DND-41 (cell line): Measurements from ENCODE around the gene EEA1.

Source experiments
- ATAC-seq: fragments of 200-7000 bp; cut with Tn5 transposase; 3 replicates; pipeline ENCODE4 v1.9.1; 2021; ENCODE audit warnings: low read depth; ENCODE audit not compliant: insufficient read depth
- DNase-seq: peaks from one replicate; pipeline ENCODE4 v3.0.0-alpha.2; 2020
- H2AFZ ChIP-seq: 2 replicates; pipeline ENCODE4 v1.6.0; 2012; ENCODE audit warnings: low read depth, low read length
- H3K27ac ChIP-seq: 2 replicates; pipeline ENCODE4 v1.5.1; 2012; ENCODE audit warnings: low read length, inconsistent platforms
- H3K27me3 ChIP-seq: fragments of 200-600 bp; sonication (generic); 2 replicates; pipeline ENCODE4 v1.6.0; 2012; ENCODE audit warnings: low read length, mild to moderate bottlenecking, inconsistent platforms; ENCODE audit not compliant: insufficient read depth, poor library complexity
- H3K36me3 ChIP-seq: 2 replicates; pipeline ENCODE4 v1.5.1; 2012; ENCODE audit warnings: low read length, inconsistent platforms; ENCODE audit not compliant: insufficient read depth
- H3K4me1 ChIP-seq: 2 replicates; pipeline ENCODE4 v1.5.1; 2012; ENCODE audit warnings: mild to moderate bottlenecking, low read length; ENCODE audit not compliant: insufficient read depth
- H3K4me2 ChIP-seq: 2 replicates; pipeline ENCODE4 v1.6.0; 2012; ENCODE audit warnings: mild to moderate bottlenecking, moderate library complexity, low read length, inconsistent platforms; ENCODE audit not compliant: insufficient read depth
- H3K4me3 ChIP-seq, 2 experiments: fragments of 200-600 bp in 1 of 2; shearing (Covaris generic) in 1 of 2; 2 replicates each; pipeline ENCODE4 v1.5.1; 2012 to 2016; ENCODE audit warnings: inconsistent platforms in 2 of 2, low read length in 2 of 2, mild to moderate bottlenecking in 2 of 2, low read depth in 1 of 2, moderate library complexity in 1 of 2
- H3K79me2 ChIP-seq: 2 replicates; pipeline ENCODE4 v1.6.0; 2012; ENCODE audit warnings: low read length, inconsistent platforms; ENCODE audit not compliant: insufficient read depth
- H3K9ac ChIP-seq: 2 replicates; pipeline ENCODE4 v1.6.0; 2012; ENCODE audit warnings: low read depth, mild to moderate bottlenecking, inconsistent platforms, low read length, moderate library complexity
- H3K9me3 ChIP-seq: 2 replicates; pipeline ENCODE4 v1.5.1; 2012; ENCODE audit warnings: low read length, moderate library complexity, mild to moderate bottlenecking, inconsistent platforms; ENCODE audit not compliant: insufficient read depth, severe bottlenecking
- H4K20me1 ChIP-seq: 2 replicates; pipeline ENCODE4 v1.6.0; 2012; ENCODE audit warnings: low read length; ENCODE audit not compliant: insufficient read depth
- EZH2 ChIP-seq: IDR thresholded peaks from 3 replicates; pipeline ENCODE4 v1.6.1; 2012; ENCODE audit warnings: borderline replicate concordance, low read depth, mild to moderate bottlenecking, moderate library complexity, low read length, inconsistent platforms; ENCODE audit not compliant: severe bottlenecking
- TF ChIP-seq, protein P1 (sequence below): IDR thresholded peaks from 2 replicates; pipeline ENCODE4 v1.5.1; 2012; ENCODE audit warnings: borderline replicate concordance, low read length, moderate library complexity, mild to moderate bottlenecking; ENCODE audit not compliant: poor library complexity, severe bottlenecking; ENCODE audit errors: extremely low read depth

Gene EEA1

DNA sequence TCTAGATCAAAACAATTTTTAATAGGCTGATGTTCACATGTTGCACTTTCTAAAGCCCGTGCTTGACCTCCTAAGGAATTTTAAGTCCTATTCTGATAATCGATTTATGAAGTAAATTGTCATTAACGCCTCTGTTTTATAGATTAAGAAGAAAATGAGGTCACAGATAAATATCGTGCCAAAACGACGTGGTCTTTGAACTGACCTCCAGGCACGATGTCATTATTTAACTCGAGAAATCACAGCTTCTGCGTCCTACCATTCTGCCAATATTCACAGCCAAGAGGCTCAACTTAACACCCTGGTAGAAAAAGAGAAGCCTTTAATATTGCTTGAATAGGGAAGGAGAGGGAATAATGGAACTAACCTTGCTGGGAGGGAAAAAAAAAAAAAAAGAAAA, 888 bp upstream of the EEA1 start:
- Histone ChIP-seq H3K4me3 (peak overlapping the region; percentile 60 to 83), H3K4me2 (peak overlapping the region; percentile 90), H3K4me1 (peaks cover 36% of the 10 kb centered on the region), H2AFZ (peak overlapping the region; percentile 99), H4K20me1 (peaks cover 12% of the 10 kb centered on the region; the same call in 1 of the 2 replicates), H3K9me3 (no peaks in the 10 kb centered on the region), H3K79me2 (peaks cover 42% of the 10 kb centered on the region), H3K27ac (peak overlapping the region; percentile 92), H3K36me3 (no peaks in the 10 kb centered on the region; the same call in 1 of the 2 replicates), H3K9ac (peak overlapping the region; percentile 76), H3K27me3 (no peaks in the 10 kb centered on the region)
- DNase-seq, result no peak
- TF ChIP-seq EZH2, result no peak
- TF ChIP-seq, protein P1, sequence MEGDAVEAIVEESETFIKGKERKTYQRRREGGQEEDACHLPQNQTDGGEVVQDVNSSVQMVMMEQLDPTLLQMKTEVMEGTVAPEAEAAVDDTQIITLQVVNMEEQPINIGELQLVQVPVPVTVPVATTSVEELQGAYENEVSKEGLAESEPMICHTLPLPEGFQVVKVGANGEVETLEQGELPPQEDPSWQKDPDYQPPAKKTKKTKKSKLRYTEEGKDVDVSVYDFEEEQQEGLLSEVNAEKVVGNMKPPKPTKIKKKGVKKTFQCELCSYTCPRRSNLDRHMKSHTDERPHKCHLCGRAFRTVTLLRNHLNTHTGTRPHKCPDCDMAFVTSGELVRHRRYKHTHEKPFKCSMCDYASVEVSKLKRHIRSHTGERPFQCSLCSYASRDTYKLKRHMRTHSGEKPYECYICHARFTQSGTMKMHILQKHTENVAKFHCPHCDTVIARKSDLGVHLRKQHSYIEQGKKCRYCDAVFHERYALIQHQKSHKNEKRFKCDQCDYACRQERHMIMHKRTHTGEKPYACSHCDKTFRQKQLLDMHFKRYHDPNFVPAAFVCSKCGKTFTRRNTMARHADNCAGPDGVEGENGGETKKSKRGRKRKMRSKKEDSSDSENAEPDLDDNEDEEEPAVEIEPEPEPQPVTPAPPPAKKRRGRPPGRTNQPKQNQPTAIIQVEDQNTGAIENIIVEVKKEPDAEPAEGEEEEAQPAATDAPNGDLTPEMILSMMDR, result no peak
- ATAC-seq, result no peak

DNA sequence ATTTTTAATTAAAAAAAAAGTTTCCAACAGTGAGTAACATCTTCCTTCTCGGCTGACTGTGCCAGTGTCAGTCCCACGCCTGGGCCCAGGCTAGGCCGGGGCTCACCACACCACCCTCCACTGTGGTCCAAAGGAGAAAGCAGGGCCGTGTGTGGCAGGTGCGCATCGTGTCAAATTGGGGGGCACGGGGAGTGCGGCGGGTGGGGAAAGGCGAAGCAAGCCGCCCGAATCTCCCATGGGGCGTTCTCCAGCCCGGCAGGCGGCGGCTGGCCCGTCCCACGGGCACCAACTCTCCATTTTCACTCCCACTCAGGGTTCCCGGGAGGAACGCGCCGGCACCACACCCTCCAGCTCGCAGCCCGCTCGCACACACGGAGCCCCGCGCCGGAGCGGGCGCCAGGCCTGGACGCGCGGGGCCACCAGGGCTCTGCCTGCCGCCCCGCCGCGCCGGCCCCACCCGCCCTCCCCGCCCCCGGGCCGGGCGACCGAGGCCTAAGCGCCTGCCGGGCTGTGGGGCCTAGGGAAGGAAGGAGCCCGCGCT, 604 bp downstream of the EEA1 start:
- Histone ChIP-seq H3K27me3 (no peaks in the 10 kb centered on the region), H3K4me3 (peak overlapping the region; percentile 81 to 83; a peak in 3 of 4 replicates), H3K9me3 (no peaks in the 10 kb centered on the region), H3K79me2 (peaks cover 57% of the 10 kb centered on the region), H3K4me2 (peak overlapping the region; percentile 90), H2AFZ (peak overlapping the region; percentile 85), H3K4me1 (peaks cover 36% of the 10 kb centered on the region), H4K20me1 (peaks cover 14% of the 10 kb centered on the region; the same call in 1 of the 2 replicates), H3K36me3 (no peaks in the 10 kb centered on the region; the same call in none of the 2 replicates), H3K27ac (peak overlapping the region; percentile 93), H3K9ac (peak overlapping the region; percentile 76)
- ATAC-seq, result peak; percentile 17
- peak; percentile 57 for DNase-seq
- TF ChIP-seq, protein P1, result no peak
- TF ChIP-seq EZH2, result no peak

DNA sequence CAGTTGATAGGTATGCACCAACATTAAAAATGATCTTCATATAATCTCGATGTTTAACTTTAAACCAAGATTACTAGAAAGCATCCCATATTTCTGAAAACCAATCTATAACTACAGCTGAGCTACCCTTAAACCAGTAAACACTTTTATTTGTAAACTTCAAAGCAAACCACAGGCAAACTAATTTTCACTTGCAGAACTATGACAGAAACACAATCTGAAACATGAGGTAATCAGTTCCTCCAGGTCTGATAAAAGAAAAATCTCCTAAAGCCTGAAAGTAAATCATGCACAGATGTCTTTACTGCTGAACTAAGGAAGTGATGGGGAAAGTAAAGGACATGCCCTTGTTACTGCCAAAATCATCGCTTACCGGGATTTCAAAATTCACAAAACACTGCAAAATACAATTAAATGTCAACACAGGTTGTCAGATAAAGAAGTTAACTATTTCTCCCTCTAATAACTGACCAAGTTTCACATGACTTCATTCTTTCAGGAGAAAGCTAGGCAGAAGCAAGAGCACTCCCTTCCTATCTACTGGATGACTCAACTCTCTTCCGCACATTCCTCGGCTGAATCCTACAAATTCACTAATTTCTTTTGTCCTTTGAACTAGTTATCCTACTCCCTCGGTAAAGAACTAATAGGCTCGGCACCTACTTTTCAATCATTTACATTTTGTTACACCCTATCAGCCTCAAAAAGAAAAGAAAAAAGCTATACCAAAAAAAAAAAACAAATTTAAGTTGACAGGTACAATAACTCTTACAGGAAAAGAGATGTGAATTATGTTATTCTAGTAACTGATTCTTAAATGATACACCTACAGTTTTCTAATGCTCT, 1.4 kb downstream of the EEA1 start:
- no peak for ATAC-seq
- Histone ChIP-seq H3K9me3 (no peaks in the 10 kb centered on the region), H3K9ac (peak overlapping the region; percentile 76), H3K4me2 (peak overlapping the region; percentile 90), H2AFZ (peak overlapping the region; percentile 78; the same call in 1 of the 2 replicates), H3K27me3 (no peaks in the 10 kb centered on the region), H3K27ac (peak overlapping the region; percentile 93), H3K79me2 (peaks cover 61% of the 10 kb centered on the region), H3K4me3 (peak overlapping the region; percentile 81 to 83), H4K20me1 (peaks cover 14% of the 10 kb centered on the region; the same call in 1 of the 2 replicates), H3K36me3 (no peaks in the 10 kb centered on the region; the same call in none of the 2 replicates), H3K4me1 (peaks cover 36% of the 10 kb centered on the region)
- TF ChIP-seq, protein P1, result no peak
- TF ChIP-seq EZH2, result no peak
- DNase-seq, result no peak
